D721Med (cell line): ENCODE data around the gene DMRTB1.
A peak's percentile ranks its signal among the peaks of the same experiment; 100 is the strongest.

ENCODE experiments used
- DNase-seq: peaks from one replicate; pipeline ENCODE4 v3.0.0; 2011; ENCODE audit warnings: low spot score; ENCODE audit not compliant: insufficient read length
- FAIRE-seq: peaks from 2 replicates; lab custom pipeline; 2011; peaks lifted over from hg19 to GRCh38; lab: Jason Lieb, UNC
- TF ChIP-seq, protein P1 (sequence below): IDR thresholded peaks from 2 replicates; pipeline ENCODE4 v1.5.1; 2012; ENCODE audit warnings: mild to moderate bottlenecking, control low read depth; ENCODE audit not compliant: insufficient read depth; ENCODE audit errors: missing control alignments

DMRTB1 gene

GRCh38 chr1:53473463-53473862, 14.3 kb downstream of the DMRTB1 start:
- TF ChIP-seq, protein P1, sequence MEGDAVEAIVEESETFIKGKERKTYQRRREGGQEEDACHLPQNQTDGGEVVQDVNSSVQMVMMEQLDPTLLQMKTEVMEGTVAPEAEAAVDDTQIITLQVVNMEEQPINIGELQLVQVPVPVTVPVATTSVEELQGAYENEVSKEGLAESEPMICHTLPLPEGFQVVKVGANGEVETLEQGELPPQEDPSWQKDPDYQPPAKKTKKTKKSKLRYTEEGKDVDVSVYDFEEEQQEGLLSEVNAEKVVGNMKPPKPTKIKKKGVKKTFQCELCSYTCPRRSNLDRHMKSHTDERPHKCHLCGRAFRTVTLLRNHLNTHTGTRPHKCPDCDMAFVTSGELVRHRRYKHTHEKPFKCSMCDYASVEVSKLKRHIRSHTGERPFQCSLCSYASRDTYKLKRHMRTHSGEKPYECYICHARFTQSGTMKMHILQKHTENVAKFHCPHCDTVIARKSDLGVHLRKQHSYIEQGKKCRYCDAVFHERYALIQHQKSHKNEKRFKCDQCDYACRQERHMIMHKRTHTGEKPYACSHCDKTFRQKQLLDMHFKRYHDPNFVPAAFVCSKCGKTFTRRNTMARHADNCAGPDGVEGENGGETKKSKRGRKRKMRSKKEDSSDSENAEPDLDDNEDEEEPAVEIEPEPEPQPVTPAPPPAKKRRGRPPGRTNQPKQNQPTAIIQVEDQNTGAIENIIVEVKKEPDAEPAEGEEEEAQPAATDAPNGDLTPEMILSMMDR = peak; percentile 42

DNA sequence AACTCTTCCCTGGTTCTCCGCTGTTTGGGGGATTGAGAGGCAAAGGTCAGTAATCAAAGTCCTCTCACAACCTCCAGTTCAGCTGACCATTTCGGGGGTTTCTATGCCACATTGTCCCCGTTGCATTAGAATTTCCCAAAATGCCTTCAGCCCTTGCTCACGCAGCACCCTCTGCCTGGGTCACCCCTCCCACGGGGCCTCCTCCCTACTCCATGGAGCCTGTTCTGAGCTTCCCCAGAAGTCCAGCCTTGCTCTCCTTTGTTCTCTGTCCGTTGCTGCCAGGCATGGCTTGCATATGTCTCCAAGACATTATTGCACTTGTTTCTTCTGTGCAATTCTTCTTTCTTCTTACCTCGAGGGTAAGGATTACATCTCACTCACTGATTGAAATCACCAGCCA, 16.5 kb downstream of the DMRTB1 start:
- DNase-seq (no peak), FAIRE-seq (no peak)
- TF ChIP-seq, protein P1 = no peak

More at GRCh38 chr1:53473463-53473862, 14.3 kb downstream of the DMRTB1 start:
- FAIRE-seq (no peak), DNase-seq (no peak)

DNA sequence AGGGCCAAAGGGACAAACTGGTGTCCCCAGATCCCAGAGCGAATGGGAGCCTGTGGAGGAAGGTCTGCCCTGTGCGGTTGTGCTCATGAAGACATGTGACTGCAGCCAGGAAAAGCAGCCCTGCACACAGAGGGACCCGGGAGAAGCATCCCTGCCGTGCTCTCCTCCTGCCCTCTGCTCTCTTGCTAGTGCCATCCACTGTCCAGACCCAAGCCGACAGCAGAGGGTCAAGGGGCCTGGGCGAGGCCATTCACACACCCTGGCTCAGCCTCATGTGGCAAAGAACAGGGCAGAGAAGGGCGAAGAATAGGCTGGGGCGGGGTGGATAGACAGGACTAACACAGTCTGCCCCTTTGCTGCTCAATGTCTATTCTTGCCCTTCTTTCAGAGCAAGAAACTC, 17.4 kb downstream of the DMRTB1 start:
- FAIRE-seq (no peak), DNase-seq (no peak)
- TF ChIP-seq, protein P1 = no peak

GRCh38 chr1:53477651-53478501, 18.7 kb downstream of the DMRTB1 start:
- TF ChIP-seq, protein P1 = no peak
- DNase-seq (no peak), FAIRE-seq (no peak)

DNA sequence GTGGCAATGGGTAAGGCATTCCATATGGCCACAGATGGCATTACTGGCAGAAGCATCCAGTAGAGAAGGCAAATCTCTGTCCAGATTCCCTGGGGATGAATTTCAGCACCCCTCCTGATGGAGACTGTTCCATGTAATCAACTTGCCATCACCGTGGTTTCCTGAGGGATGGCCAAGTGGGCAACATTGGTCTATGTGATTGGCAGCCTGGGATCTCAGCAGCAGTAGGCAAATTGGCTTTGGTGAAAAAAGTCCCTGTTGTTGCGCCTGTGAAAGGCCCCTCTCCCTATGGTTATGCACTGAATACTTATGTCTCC, 19.3 kb downstream of the DMRTB1 start:
- FAIRE-seq (no peak), DNase-seq (no peak)
- TF ChIP-seq, protein P1 = no peak

DNA sequence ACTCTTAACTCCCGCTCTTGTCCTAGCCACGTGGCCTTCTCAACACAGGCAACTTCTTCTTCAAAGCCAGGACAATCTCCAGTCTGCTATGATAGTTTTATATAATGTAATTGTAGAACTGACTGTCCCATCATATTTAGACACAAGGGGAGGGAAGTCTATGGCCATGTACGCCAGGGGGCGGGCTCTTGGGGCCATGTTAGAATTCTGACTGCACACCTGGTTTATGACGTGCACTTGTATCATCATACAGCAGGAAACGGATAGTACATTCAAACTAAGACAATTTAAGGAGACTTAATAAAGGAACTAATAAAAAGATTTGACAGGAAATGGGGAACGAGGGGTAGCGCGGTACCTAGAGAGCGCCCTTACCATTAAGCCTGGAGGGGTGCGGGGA, 21.5 kb downstream of the DMRTB1 start:
- FAIRE-seq (no peak), DNase-seq (no peak)
- TF ChIP-seq, protein P1 = no peak

DNA sequence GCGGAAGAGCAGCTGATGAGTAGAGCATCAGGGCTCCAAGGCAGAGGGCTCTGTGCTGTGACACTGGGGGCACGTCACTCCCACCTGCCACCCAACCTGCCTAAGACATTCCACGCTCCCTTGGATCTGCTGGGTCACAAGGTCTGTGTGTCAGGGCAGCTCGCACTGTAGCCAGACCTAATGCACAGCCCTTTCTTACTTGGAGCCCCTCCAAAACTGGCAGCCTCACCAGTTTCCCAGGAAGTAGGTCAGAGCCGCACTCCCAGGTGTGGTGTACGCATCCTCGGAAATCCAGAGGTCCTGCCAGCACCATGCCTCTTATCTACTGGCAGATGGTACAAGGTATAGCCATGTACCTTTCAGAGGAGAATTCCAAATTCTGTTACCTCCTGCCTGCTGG, 22.3 kb downstream of the DMRTB1 start:
- FAIRE-seq (no peak), DNase-seq (no peak)
- TF ChIP-seq, protein P1 = no peak
